COLO668 (cell line): ENCODE data around the gene LPIN1.

Experiments used
- DNase-seq: peaks from one replicate; lab custom pipeline; 2025; ENCODE audit not compliant: unreplicated experiment; lab: John Stamatoyannopoulos, UW

The LPIN1 gene

GRCh38 chr2:11863513-11864328 lies 117.3 kb downstream of the LPIN1 start:
- peak; percentile 57 for DNase-seq

DNA sequence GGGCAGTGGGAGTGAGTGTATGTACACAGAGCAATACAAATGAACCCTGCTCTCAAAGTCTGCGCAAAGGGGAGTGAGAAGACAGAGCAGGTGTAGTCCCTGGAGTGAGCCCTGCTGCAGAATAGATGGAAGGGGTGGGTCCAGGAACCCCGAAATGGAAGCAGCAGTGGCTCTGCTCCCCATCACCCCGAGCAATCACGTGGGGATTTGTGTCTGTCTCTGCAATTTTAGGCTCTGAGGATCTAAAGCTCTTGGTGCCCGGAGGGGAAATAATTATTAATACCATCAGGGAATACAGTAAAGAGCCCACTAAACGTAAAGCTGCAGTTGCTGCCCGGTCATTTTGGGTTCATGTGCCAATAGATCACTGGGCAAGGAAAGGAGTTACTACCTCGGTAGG lies 118.3 kb downstream of the LPIN1 start:
- no peak for DNase-seq

GRCh38 chr2:11865378-11865777 lies 118.9 kb downstream of the LPIN1 start:
- no peak for DNase-seq

DNA sequence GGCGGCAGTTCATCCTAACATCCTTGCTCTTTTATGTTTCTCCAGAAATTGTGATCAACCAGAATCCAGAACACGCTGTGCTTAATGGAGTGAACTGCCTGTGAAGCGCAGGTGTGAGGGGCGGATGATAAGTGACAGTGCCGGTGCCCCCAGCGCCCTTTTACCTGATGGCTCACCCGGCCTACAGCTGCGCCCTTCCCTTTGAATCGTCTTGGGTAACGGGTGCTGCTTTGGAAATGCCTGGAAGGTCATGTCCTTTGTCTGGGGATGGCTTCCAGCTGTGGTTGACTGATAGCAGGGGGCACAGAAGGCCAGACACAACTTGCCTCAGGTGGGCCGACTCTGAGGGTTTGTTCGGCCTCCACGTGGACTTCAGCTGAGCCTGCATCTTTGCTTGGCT lies 119.4 kb downstream of the LPIN1 start:
- DNase-seq = no peak

- DNase-seq = peak; percentile 67
Measured at GRCh38 chr2:11866358-11867335, 120.2 kb downstream of the LPIN1 start.

- DNase-seq = peak; percentile 29
Measured at GRCh38 chr2:11867926-11868325, 121.5 kb downstream of the LPIN1 start.

GRCh38 chr2:11869391-11869991 lies 123.1 kb downstream of the LPIN1 start:
- peak; percentile 11 for DNase-seq

- no peak for DNase-seq
Measured at GRCh38 chr2:11870064-11870463, 123.6 kb downstream of the LPIN1 start.

- no peak for DNase-seq
Measured at GRCh38 chr2:11870584-11870983, 124.2 kb downstream of the LPIN1 start.

DNA sequence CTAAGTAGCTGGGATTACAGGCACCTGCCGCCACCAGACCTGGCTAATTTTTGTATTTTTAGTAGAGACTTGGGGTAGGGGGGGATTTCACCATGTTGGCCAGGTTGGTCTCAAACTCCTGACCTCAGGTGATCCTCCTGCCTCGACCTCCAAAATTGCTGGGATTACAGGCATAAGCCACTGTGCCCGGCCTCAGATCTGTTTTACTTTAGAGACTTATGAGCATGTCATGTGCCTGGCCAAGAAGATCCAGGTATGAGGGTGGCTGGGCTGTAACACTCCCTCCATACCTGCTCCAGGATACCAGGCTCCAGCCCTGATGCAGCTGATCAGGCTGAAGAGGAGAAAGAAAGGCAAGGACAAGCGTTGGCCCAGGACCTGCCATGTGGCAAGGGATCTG lies 125.0 kb downstream of the LPIN1 start:
- no peak for DNase-seq

- DNase-seq = peak; percentile 78
Measured at GRCh38 chr2:11872247-11872947, 126.0 kb downstream of the LPIN1 start.

- no peak for DNase-seq
Measured at GRCh38 chr2:11872948-11873269, 126.5 kb downstream of the LPIN1 start.

DNA sequence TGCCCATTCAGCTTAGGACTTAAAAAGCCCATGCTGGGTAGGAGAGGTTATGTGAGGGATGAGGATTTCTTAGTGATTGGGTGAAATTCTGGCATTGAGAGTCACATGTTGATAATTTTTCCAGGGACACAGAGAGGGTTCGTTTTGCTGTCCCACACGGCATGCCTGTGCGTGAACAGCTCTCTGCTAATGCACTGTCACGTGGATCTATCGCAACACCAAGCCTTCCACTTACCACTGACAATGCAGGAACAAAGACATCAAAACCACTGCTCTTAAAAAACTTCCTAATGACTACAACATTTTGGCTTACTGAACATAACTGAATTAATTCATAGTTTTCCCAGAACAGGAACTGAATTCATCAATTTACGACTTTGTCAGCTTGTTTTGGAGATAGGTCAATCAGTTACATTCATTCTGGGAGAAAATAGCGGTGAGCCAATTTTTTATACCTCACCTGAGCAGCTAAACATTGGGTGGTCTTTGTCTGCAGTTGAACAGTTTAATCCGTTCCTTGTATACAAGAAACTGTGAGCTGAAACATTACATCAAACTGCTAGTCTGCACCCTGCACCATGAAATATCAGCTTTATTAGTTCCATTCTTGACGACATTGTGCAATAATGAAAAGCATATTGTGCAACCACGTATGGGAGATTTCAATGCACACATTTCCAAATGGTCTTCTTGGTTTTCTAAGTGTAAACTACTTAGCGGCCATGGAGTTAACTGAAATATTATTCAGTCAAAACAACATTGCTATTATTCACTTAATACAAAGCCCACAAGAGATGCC lies 127.1 kb downstream of the LPIN1 start:
- no peak for DNase-seq

- no peak for DNase-seq
Measured at GRCh38 chr2:11874861-11875260, 128.4 kb downstream of the LPIN1 start.

DNA sequence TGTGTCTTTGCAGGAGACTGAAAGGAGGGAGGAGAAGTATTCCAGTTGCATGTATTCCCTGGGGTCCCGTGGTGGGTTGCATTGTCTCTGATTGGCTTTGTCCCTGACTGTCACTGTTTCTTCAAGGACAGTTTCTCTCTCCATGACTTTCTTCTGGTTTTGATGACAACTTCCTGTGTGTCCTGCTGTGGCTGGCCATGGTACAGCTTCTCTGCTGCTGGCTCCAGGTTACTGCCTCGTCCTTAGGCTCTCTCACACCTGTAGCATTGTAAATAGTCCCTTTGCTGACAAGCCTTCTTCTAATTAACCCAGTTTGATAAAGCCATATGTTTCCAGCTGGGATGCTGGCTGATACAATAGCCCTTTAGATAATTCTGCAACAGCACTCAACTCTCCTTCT lies 129.0 kb downstream of the LPIN1 start:
- DNase-seq = no peak

GRCh38 chr2:11876436-11876835 lies 130.0 kb downstream of the LPIN1 start:
- DNase-seq = no peak

GRCh38 chr2:11876889-11877288 lies 130.5 kb downstream of the LPIN1 start:
- no peak for DNase-seq
